ENCODE results near the gene RAB3IP.
"Not testable (repeated sequence)": the region's sequence is repeated elsewhere in the genome, so short reads cannot be mapped to it uniquely, and the experiment has no call there.

Gene RAB3IP

GRCh38 chr12:69789351-69789750 is 50.7 kb downstream of the RAB3IP start:
- no peaks in the 10 kb centered on the region for H3K4me1 ChIP-seq (ENCODE audit: insufficient read depth, low read length)
- H3K36me3 ChIP-seq (ENCODE audit: insufficient read depth, low read length), result no peaks in the 10 kb centered on the region
- H3K9ac ChIP-seq (ENCODE audit: low read depth, low read length), result no peak overlapping the region
- peaks cover 3% of the 10 kb centered on the region for H3K9me3 ChIP-seq (ENCODE audit: control insufficient read depth, insufficient read depth, low read length)

GRCh38 chr12:69792533-69792932 is 53.9 kb downstream of the RAB3IP start:
- H3K36me3 ChIP-seq (ENCODE audit: insufficient read depth, low read length), result peaks cover 6% of the 10 kb centered on the region
- peaks cover 3% of the 10 kb centered on the region for H3K9me3 ChIP-seq (ENCODE audit: control insufficient read depth, insufficient read depth, low read length)
- H3K4me1 ChIP-seq (ENCODE audit: insufficient read depth, low read length), result no peaks in the 10 kb centered on the region
- no peak overlapping the region for H3K9ac ChIP-seq (ENCODE audit: low read depth, low read length)

- not testable (repeated sequence) for H3K36me3 ChIP-seq (ENCODE audit: insufficient read depth, low read length); H3K4me1 ChIP-seq (ENCODE audit: insufficient read depth, low read length); H3K9ac ChIP-seq (ENCODE audit: low read depth, low read length); H3K9me3 ChIP-seq (ENCODE audit: control insufficient read depth, insufficient read depth, low read length)
These were observed 68.6 kb downstream of the RAB3IP start for GRCh38 chr12:69807101-69807897.

- no peaks in the 10 kb centered on the region for H3K4me1 ChIP-seq (ENCODE audit: insufficient read depth, low read length)
- peaks cover 5% of the 10 kb centered on the region for H3K9me3 ChIP-seq (ENCODE audit: control insufficient read depth, insufficient read depth, low read length)
- no peaks in the 10 kb centered on the region for H3K36me3 ChIP-seq (ENCODE audit: insufficient read depth, low read length)
- no peak overlapping the region for H3K9ac ChIP-seq (ENCODE audit: low read depth, low read length)
These were observed 72.3 kb downstream of the RAB3IP start for GRCh38 chr12:69810870-69811498.

GRCh38 chr12:69816082-69816481 is 77.4 kb downstream of the RAB3IP start:
- no peaks in the 10 kb centered on the region for H3K9me3 ChIP-seq (ENCODE audit: control insufficient read depth, insufficient read depth, low read length)
- no peaks in the 10 kb centered on the region for H3K4me1 ChIP-seq (ENCODE audit: insufficient read depth, low read length)
- H3K9ac ChIP-seq (ENCODE audit: low read depth, low read length), result no peak overlapping the region
- H3K36me3 ChIP-seq (ENCODE audit: insufficient read depth, low read length), result no peaks in the 10 kb centered on the region

GRCh38 chr12:69821032-69821455 is 82.4 kb downstream of the RAB3IP start:
- Histone ChIP-seq H3K36me3 (ENCODE audit: insufficient read depth, low read length) (no peaks in the 10 kb centered on the region), H3K9me3 (ENCODE audit: control insufficient read depth, insufficient read depth, low read length) (no peaks in the 10 kb centered on the region), H3K4me1 (ENCODE audit: insufficient read depth, low read length) (no peaks in the 10 kb centered on the region), H3K9ac (ENCODE audit: low read depth, low read length) (no peak overlapping the region)

DNA sequence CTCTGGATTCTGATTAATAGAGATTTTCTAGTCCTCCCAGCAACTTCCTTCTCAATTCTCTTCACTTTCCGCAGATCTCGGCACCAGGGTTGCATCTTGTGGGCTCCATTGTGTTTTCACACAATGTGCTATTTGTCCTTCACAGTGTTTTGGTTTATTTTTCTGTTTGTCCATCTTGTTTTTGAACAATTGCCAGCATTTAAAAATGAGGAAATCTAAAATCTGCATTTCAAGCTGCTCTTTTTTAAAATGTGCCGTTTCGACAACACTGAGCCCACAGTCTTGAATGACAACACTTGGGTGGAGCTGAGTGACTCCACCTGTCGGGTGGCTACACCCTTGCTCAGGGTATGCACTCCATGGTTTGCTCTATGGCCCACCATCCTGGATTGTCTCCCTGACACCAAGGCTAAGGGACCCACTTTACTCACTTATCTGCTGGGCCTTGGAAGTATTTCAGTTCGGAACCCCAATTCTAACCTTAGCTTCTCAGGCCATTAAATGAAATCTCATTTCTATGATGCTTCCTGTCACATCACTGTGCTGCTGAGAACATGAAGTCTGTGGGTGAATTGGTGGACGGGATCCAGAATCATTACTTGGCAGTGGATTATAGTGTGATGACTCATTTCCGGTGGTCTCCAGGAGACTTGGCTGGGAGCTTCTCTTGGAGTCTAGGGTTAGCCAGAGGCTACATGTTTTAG is 82.9 kb downstream of the RAB3IP start:
- no peaks in the 10 kb centered on the region for H3K9me3 ChIP-seq (ENCODE audit: control insufficient read depth, insufficient read depth, low read length)
- no peaks in the 10 kb centered on the region for H3K4me1 ChIP-seq (ENCODE audit: insufficient read depth, low read length)
- no peaks in the 10 kb centered on the region for H3K36me3 ChIP-seq (ENCODE audit: insufficient read depth, low read length)
- H3K9ac ChIP-seq (ENCODE audit: low read depth, low read length), result no peak overlapping the region

DNA sequence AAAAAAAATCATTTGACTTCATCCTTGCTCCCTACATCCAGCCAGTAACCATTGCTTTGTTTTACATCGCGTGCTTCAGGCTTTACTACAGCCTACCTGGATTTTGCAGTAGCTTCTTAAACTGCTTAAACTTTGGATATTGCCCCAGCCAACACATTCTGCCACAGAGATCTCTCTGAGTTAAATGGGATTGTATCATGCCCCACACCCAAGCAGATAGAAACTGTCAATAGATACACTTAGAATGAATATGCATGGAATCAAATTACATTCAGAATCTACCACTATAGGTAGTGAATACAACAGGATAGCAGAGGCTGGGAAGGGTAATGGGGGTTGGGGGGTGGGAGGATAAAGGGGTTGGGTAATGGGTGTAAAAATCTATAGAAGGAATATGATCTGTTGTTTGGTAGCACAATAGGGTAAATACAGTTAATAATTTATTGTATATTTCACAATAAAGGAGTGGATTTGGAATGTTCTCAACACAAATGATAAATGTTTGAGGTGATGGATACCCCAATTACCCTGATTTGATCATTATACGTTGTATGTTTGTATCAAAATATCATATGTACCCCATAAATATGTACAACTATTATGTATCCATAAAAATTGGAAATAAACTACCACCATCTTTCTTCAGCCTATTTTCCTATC is 83.7 kb downstream of the RAB3IP start:
- Histone ChIP-seq H3K4me1 (ENCODE audit: insufficient read depth, low read length) (no peaks in the 10 kb centered on the region), H3K36me3 (ENCODE audit: insufficient read depth, low read length) (no peaks in the 10 kb centered on the region), H3K9ac (ENCODE audit: low read depth, low read length) (no peak overlapping the region), H3K9me3 (ENCODE audit: control insufficient read depth, insufficient read depth, low read length) (no peaks in the 10 kb centered on the region)

DNA sequence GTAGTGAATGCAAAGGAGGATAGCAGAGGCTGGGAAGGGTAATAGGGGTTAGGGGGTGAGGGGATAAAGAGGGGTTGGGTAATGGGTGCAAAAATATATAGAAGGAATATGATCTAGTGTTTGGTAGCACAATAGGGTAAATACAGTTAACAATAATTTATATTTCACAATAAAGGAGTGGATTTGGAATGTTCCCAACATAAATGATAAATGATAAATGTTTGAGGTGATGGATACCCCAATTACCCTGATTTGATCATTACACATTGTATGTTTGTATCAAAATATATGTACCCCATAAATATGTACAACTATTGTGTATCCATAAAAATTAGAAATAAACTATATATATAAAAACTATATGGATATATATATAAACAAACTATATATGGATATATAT is 85.4 kb downstream of the RAB3IP start:
- H3K4me1 ChIP-seq (ENCODE audit: insufficient read depth, low read length), result no peaks in the 10 kb centered on the region
- H3K9ac ChIP-seq (ENCODE audit: low read depth, low read length), result no peak overlapping the region
- no peaks in the 10 kb centered on the region for H3K9me3 ChIP-seq (ENCODE audit: control insufficient read depth, insufficient read depth, low read length)
- no peaks in the 10 kb centered on the region for H3K36me3 ChIP-seq (ENCODE audit: insufficient read depth, low read length)

- Histone ChIP-seq H3K9ac (ENCODE audit: low read depth, low read length) (no peak within 1 kb of the TSS), H3K9me3 (ENCODE audit: control insufficient read depth, insufficient read depth, low read length) (no peaks in the 10 kb centered on the region), H3K36me3 (ENCODE audit: insufficient read depth, low read length) (no peaks in the 10 kb centered on the region), H3K4me1 (ENCODE audit: insufficient read depth, low read length) (no peaks in the 10 kb centered on the region)
These were observed 86.4 kb downstream of the RAB3IP start, which contains the start of gene MYRFL for GRCh38 chr12:69824966-69825560. MYRFL (plus strand) TSS chr12:69825227; CDS start chr12:69825518, 291 bp downstream.

GRCh38 chr12:69828897-69829296 is 90.2 kb downstream of the RAB3IP start:
- Histone ChIP-seq H3K4me1 (ENCODE audit: insufficient read depth, low read length) (no peaks in the 10 kb centered on the region), H3K9me3 (ENCODE audit: control insufficient read depth, insufficient read depth, low read length) (no peaks in the 10 kb centered on the region), H3K36me3 (ENCODE audit: insufficient read depth, low read length) (no peaks in the 10 kb centered on the region), H3K9ac (ENCODE audit: low read depth, low read length) (no peak overlapping the region)

DNA sequence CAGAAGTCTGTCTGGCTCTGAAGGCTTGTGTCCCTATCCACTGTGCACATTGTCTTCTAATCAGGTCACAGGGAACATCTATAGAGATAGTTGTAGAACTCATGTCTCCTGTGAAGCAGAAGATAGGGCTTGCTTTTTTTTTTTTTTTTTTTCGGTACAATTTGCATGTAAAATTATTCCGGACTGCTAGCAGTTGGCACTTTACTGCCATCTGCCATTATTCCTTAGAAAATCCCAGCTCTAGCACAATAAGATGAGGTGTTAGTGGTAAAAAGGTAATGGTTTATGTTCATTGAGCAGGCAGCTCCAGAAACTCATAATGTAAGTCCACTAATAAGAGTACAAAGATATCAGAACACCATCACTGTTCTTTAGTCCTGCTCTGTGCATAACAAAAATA is 95.0 kb downstream of the RAB3IP start:
- Histone ChIP-seq H3K36me3 (ENCODE audit: insufficient read depth, low read length) (no peaks in the 10 kb centered on the region), H3K9me3 (ENCODE audit: control insufficient read depth, insufficient read depth, low read length) (no peaks in the 10 kb centered on the region), H3K4me1 (ENCODE audit: insufficient read depth, low read length) (no peaks in the 10 kb centered on the region), H3K9ac (ENCODE audit: low read depth, low read length) (no peak overlapping the region)

DNA sequence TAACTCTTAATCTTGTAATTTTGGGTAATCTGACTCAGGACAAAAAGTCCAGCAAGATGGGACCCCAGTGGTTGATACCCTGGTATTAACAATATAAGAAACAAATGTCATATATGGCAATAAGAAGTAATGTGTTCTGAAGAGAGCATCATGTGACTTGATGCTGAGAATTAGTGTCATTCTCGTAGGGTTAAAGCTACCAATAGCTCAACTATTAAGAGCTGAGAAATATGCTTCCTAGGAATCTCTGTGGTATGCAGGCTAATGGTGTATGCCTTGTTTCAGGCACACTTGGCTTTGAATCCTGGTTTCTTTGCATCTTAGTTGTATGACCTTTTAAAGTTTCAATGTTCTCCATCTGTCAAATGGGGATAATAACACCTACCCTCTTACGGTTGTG is 95.5 kb downstream of the RAB3IP start:
- Histone ChIP-seq H3K9ac (ENCODE audit: low read depth, low read length) (no peak overlapping the region), H3K9me3 (ENCODE audit: control insufficient read depth, insufficient read depth, low read length) (no peaks in the 10 kb centered on the region), H3K4me1 (ENCODE audit: insufficient read depth, low read length) (no peaks in the 10 kb centered on the region), H3K36me3 (ENCODE audit: insufficient read depth, low read length) (no peaks in the 10 kb centered on the region)

- no peaks in the 10 kb centered on the region for H3K4me1 ChIP-seq (ENCODE audit: insufficient read depth, low read length)
These were observed 95.9 kb downstream of the RAB3IP start for GRCh38 chr12:69834576-69834975.

More at GRCh38 chr12:69834576-69834975, 95.9 kb downstream of the RAB3IP start:
- Histone ChIP-seq H3K9me3 (ENCODE audit: control insufficient read depth, insufficient read depth, low read length) (no peaks in the 10 kb centered on the region), H3K36me3 (ENCODE audit: insufficient read depth, low read length) (no peaks in the 10 kb centered on the region), H3K9ac (ENCODE audit: low read depth, low read length) (no peak overlapping the region)

Data from ES-I3 (cell line).